HepG2 (cell line): Measurements from ENCODE around the gene RPAP3. TPM values are rescaled to one million over a fixed set of nuclear protein-coding genes. Genes with fewer than 3 reads are reported as not detected.

Experiments
- ARHGAP35 ChIP-seq: sonication (generic); formaldehyde crosslinking; IDR thresholded peaks from 2 replicates; pipeline ENCODE4 v1.9.0; 2022; ENCODE audit warnings: mild to moderate bottlenecking, inconsistent platforms, moderate library complexity, missing genetic modification reagents, borderline replicate concordance
- ARID4A ChIP-seq: sonication (generic); formaldehyde crosslinking; IDR thresholded peaks from 2 replicates; pipeline ENCODE4 v1.5.0; 2020; ENCODE audit warnings: mild to moderate bottlenecking, missing genetic modification reagents, borderline replicate concordance
- CREB1 ChIP-seq, 2 experiments: fragments of 450-650 bp in 1 of 2; IDR thresholded peaks; 2 replicates each; pipeline ENCODE4 v1.6.1; 2016 to 2017; ENCODE audit warnings: control low read depth in 1 of 2, mild to moderate bottlenecking in 1 of 2, missing compliant biosample characterization in 1 of 2, missing genetic modification characterization in 1 of 2
- ELF4 ChIP-seq: sonication (generic); formaldehyde crosslinking; IDR thresholded peaks from 2 replicates; pipeline ENCODE4 v1.5.0; 2020; ENCODE audit warnings: missing genetic modification reagents, mild to moderate bottlenecking, moderate library complexity, borderline replicate concordance
- HMG20A ChIP-seq: IDR thresholded peaks from 2 replicates; pipeline ENCODE4 v1.6.1; 2016; ENCODE audit warnings: borderline replicate concordance
- HMGA1 ChIP-seq: sonication (generic); formaldehyde crosslinking; conservative IDR thresholded peaks from 2 replicates; pipeline ENCODE4 v1.4.0; 2020; ENCODE audit warnings: missing genetic modification reagents
- ISL2 ChIP-seq: sonication (generic); formaldehyde crosslinking; IDR thresholded peaks from 2 replicates; pipeline ENCODE4 v1.5.0; 2020; ENCODE audit warnings: missing genetic modification reagents
- KDM6A ChIP-seq: IDR thresholded peaks from 2 replicates; pipeline ENCODE4 v1.6.1; 2016; ENCODE audit warnings: low read depth
- KLF11 ChIP-seq: IDR thresholded peaks from 2 replicates; pipeline ENCODE4 v1.6.1; 2016; ENCODE audit warnings: missing compliant biosample characterization
- MED1 ChIP-seq: sonication (generic); formaldehyde crosslinking; IDR thresholded peaks from 2 replicates; pipeline ENCODE4 v1.4.0; 2020; ENCODE audit warnings: missing genetic modification reagents
- MEF2D ChIP-seq: sonication (generic); formaldehyde crosslinking; IDR thresholded peaks from 2 replicates; pipeline ENCODE4 v1.5.1; 2020; ENCODE audit warnings: mild to moderate bottlenecking, missing genetic modification reagents
- PHF21A ChIP-seq: sonication (generic); formaldehyde crosslinking; IDR thresholded peaks from 2 replicates; pipeline ENCODE4 v1.5.0; 2020; ENCODE audit warnings: mild to moderate bottlenecking, missing genetic modification reagents
- SNAPC5 ChIP-seq: sonication (generic); formaldehyde crosslinking; IDR thresholded peaks from 2 replicates; pipeline ENCODE4 v1.8.1; 2023; ENCODE audit warnings: mild to moderate bottlenecking, missing genetic modification reagents, borderline replicate concordance
- THAP7 ChIP-seq: sonication (generic); formaldehyde crosslinking; IDR thresholded peaks from 2 replicates; pipeline ENCODE4 v1.8.1; 2023; ENCODE audit warnings: mild to moderate bottlenecking, missing genetic modification reagents
- XRCC5 ChIP-seq: fragments of 200-400 bp; formaldehyde crosslinking; optimal IDR thresholded peaks from 2 replicates; pipeline ENCODE3; 2017; ENCODE audit warnings: mild to moderate bottlenecking, low read length
- ZBTB43 ChIP-seq: sonication (generic); formaldehyde crosslinking; conservative IDR thresholded peaks from 2 replicates; pipeline ENCODE4 v1.4.0; 2020; ENCODE audit warnings: missing genetic modification reagents
- ZNF101 ChIP-seq: sonication (generic); formaldehyde crosslinking; IDR thresholded peaks from 2 replicates; pipeline ENCODE4 v1.4.0; 2020; ENCODE audit warnings: mild to moderate bottlenecking, low read depth, missing genetic modification reagents, borderline replicate concordance
- ZNF414 ChIP-seq: sonication (generic); formaldehyde crosslinking; IDR thresholded peaks from 2 replicates; pipeline ENCODE4 v1.5.0; 2020; ENCODE audit warnings: missing genetic modification reagents
- ZNF644 ChIP-seq: IDR thresholded peaks from 2 replicates; pipeline ENCODE4 v1.6.1; 2016; ENCODE audit warnings: low read depth
- ZNF703 ChIP-seq: sonication (generic); formaldehyde crosslinking; IDR thresholded peaks from 2 replicates; pipeline ENCODE4 v1.5.1; 2020; ENCODE audit warnings: missing genetic modification reagents, mild to moderate bottlenecking, moderate library complexity, borderline replicate concordance
- ZNF790 ChIP-seq: sonication (generic); formaldehyde crosslinking; IDR thresholded peaks from 2 replicates; pipeline ENCODE4 v1.8.0; 2022; ENCODE audit warnings: missing genetic modification reagents, mild to moderate bottlenecking, borderline replicate concordance
- ZNF792 ChIP-seq: IDR thresholded peaks from 2 replicates; pipeline ENCODE4 v1.6.1; 2016
- ZSCAN31 ChIP-seq: sonication (generic); formaldehyde crosslinking; IDR thresholded peaks from 2 replicates; pipeline ENCODE4 v1.5.0; 2020; ENCODE audit warnings: low read depth, mild to moderate bottlenecking, missing genetic modification reagents
- polyA plus RNA-seq, 8 experiments: library from polyadenylated mRNA; depleted of rRNA in 3 of 8; stranded (reverse) in 7 of 8; unstranded in 1 of 8; fragments of >200 nt; fragmentation: Illumina TruSeq in 4 of 8; extraction: Trizol in 4 of 8; gene quantifications; 2 replicates each; pipeline versions ENCODE4 v1.2.1 to v1.2.3, GENCODE V29; 2011 to 2016; ENCODE audit warnings: low read depth in 4 of 8, missing spikeins in 1 of 8, mixed read lengths in 1 of 8; ENCODE audit not compliant: insufficient read depth in 1 of 8
- total RNA-seq, 5 experiments: library from RNA; depleted of rRNA; stranded (reverse); fragments of >200 nt; fragmentation: Illumina TruSeq; extraction: Trizol; gene quantifications; 2 replicates each; pipeline ENCODE4 v1.2.3, GENCODE V29; 2016; ENCODE audit warnings: low read depth in 1 of 5

RPAP3 gene
- total and polyA plus RNA-seq, 2 of the 13 experiments (the other 11 are each of a cell fraction or from before 2014, with no cell fraction given): 8.8 to 32.8 TPM

- TF ChIP-seq ZBTB43 (CRISPR knock-in tag) (peak; percentile 88), ZSCAN31 (CRISPR knock-in tag) (0 out of 2 replicates have a peak, but pooled peaks have one; percentile 50), ELF4 (CRISPR knock-in tag) (peak; percentile 56; the same call in 1 of the 2 replicates), HMGA1 (CRISPR knock-in tag) (no peak), ARID4A (CRISPR knock-in tag) (peak; percentile 19; the same call in 1 of the 2 replicates), ZNF101 (CRISPR knock-in tag) (no peak), ISL2 (CRISPR knock-in tag) (peak; percentile 82), ARHGAP35 (no peak), KDM6A (CRISPR knock-in tag) (peak; percentile 61), SNAPC5 (CRISPR knock-in tag) (0 out of 2 replicates have a peak, but pooled peaks have one; percentile 36), CREB1 (IDR thresholded peaks at IDR 0.05) (peak; percentile 54), CREB1 (CRISPR knock-in tag; IDR thresholded peaks at IDR 0.05) (peak; percentile 64), HMG20A (CRISPR knock-in tag) (peak; percentile 85), MEF2D (CRISPR knock-in tag) (peak; percentile 86), XRCC5 (no peak), ZNF792 (CRISPR knock-in tag) (peak; percentile 80; the same call in 1 of the 2 replicates), PHF21A (CRISPR knock-in tag) (peak; percentile 88), ZNF790 (CRISPR knock-in tag) (0 out of 2 replicates have a peak, but pooled peaks have one; percentile 36), KLF11 (no peak), ZNF414 (CRISPR knock-in tag) (peak; percentile 73; the same call in 1 of the 2 replicates), THAP7 (CRISPR knock-in tag) (no peak), ZNF644 (peak; percentile 58; the same call in 1 of the 2 replicates), ZNF703 (no peak), MED1 (CRISPR knock-in tag) (peak; percentile 75)
Measured at GRCh38 chr12:47652521-47653234, 53.2 kb downstream of the RPAP3 start (continued).
